Neuron (in vitro differentiated cells): ENCODE results near the gene ATG4B.
A peak's percentile ranks its signal among the peaks of the same experiment; 100 is the strongest.

Experiments
- H2AFZ ChIP-seq: one replicate; pipeline ENCODE4 v1.6.1; 2013; ENCODE audit warnings: low read depth, mild to moderate bottlenecking, inconsistent platforms, low read length, moderate library complexity
- H3K27me3 ChIP-seq: one replicate; pipeline ENCODE4 v1.6.1; 2013; ENCODE audit warnings: low read length; ENCODE audit not compliant: insufficient read depth
- H3K36me3 ChIP-seq: one replicate; pipeline ENCODE4 v1.6.1; 2013; ENCODE audit warnings: low read length; ENCODE audit not compliant: insufficient read depth
- H3K4me1 ChIP-seq: one replicate; pipeline ENCODE4 v1.6.1; 2013; ENCODE audit warnings: low read length; ENCODE audit not compliant: insufficient read depth
- H3K4me3 ChIP-seq: 2 replicates; pipeline ENCODE4 v1.5.1; 2013; ENCODE audit warnings: mild to moderate bottlenecking, low read length, moderate library complexity
- H3K9me3 ChIP-seq: one replicate; pipeline ENCODE4 v1.6.1; 2013; ENCODE audit warnings: low read length

ATG4B gene

DNA sequence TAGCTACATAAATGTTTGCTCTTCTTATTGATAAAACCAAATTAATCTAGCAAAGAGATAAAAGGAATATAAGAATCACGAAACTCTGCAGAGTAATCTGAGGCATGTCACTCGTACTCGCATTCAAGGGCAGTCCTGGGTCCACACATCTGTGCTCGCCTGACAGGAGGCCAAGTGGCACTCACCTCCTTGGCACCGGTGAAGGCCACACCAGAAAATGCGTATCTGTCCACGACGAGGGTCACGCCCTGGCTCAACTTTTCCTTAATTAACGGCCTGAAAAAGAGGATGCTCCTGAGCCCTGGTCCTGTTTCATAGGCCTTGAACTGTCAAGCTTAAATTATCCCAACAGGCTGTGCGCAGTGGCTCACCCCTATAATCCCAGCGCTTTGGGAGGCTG, 42.6 kb downstream of the ATG4B start:
- H3K27me3 ChIP-seq = no peaks in the 10 kb centered on the region
- H3K9me3 ChIP-seq = no peaks in the 10 kb centered on the region
- peaks cover 90% of the 10 kb centered on the region for H3K36me3 ChIP-seq
- no peak overlapping the region for H2AFZ ChIP-seq
- no peak overlapping the region for H3K4me3 ChIP-seq
- no peaks in the 10 kb centered on the region for H3K4me1 ChIP-seq

DNA sequence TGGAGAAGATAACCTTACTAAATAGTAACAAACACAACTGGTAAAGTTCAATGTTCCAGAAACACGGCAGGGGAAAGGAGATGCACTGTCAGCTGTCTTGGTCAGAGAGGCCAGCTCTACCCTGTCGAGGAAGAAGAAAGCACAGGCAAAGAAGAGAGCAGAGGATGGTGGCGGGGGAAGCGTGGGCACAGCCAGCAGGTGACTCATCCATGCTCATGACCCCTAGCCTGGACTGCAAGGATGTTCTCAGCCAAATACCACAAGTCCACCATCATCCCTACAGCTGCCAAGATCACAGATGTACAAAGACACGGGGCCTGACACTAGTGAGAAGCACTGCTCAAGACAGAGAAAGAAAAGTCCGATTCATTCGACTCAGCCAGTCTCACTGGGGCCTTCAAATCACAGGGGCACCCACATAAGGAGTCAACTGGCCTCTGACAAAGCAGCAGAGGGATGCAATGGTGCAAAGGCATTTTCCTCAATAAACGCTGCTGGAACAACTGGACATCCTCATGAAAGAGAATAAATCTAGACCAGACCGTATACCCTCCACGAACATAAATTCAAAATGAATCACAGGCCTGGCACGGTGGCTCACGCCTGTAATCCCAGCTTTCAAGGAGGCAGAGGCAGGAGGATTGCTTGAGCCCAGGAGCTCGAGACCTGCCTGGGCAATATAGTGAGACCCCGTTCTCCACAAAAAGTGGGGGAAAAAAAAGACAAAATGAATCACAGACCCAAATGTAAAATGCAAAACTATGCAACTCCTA, 43.5 kb downstream of the ATG4B start:
- Histone ChIP-seq H3K27me3 (no peaks in the 10 kb centered on the region), H3K4me3 (no peak overlapping the region), H2AFZ (no peak overlapping the region), H3K36me3 (peaks cover 84% of the 10 kb centered on the region), H3K4me1 (peaks cover 8% of the 10 kb centered on the region), H3K9me3 (no peaks in the 10 kb centered on the region)

DNA sequence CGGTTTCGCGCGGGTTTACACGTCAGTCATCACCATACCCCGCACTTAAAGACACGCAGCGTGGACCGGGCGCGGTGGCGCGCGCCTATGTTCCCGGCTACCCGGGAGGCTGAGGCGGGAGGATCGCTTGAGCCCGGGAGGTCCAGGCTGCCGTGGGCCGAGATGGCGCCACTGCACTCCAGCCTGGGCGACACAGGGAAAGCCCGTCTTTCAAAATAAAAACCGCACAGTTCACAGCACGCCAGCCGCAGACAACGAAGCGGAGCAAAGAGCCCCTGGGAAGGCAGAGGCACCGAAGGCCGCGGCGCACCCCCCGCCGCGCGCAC, 48.8 kb downstream of the ATG4B start:
- H3K27me3 ChIP-seq = no peaks in the 10 kb centered on the region
- H3K36me3 ChIP-seq = peaks cover 49% of the 10 kb centered on the region
- peak overlapping the region; percentile 89 for H3K4me3 ChIP-seq
- peak overlapping the region; percentile 85 for H2AFZ ChIP-seq
- H3K4me1 ChIP-seq = peaks cover 18% of the 10 kb centered on the region
- no peaks in the 10 kb centered on the region for H3K9me3 ChIP-seq

DNA sequence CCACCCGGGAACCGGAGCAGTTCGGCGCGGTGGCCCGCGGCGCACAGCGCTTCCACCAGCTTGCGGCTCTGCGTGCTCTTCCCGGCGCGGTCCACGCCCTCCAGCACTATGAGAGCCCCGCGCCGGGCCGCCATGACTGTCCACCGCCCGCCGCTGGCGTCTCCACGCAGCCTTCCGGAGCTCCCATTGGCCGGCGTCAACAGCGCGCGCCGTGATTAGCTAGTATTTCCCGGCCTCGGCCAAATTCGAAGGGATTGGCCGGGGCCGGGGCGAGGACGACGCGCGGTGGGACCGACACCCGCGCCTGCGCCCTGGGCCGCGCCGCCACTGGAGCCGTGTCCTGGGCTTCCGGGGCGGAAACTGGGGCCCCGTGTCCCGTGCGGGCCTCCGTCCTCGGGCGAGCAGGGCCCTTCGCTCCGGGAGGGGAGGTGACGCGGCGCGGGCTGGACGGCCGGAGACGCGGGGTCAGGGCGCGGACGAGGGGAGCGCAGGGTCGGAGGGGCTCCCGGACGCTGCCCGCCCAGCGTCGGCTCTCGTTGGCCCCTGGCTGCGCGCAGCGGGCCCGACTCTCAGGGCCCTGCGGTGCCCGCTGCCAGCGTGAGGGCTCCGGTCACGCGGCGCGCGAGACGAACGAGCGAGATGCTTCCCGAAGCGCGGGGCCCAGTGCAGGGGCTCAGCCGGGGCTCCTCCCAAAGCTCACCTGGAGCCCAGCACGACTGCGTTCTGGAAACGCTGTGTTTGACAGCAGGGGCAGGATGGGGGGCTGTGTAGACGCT, 49.3 kb downstream of the ATG4B start, which contains the start of gene DTYMK:
DTYMK (minus strand) TSS at position 166 of the 776 bp plus-strand sequence; CDS start at position 134, 32 bp downstream.
- peak within 1 kb of the TSS; percentile 85 for H2AFZ ChIP-seq
- peaks cover 49% of the 10 kb centered on the region for H3K36me3 ChIP-seq
- no peaks in the 10 kb centered on the region for H3K9me3 ChIP-seq
- peaks cover 18% of the 10 kb centered on the region for H3K4me1 ChIP-seq
- no peaks in the 10 kb centered on the region for H3K27me3 ChIP-seq
- peak within 1 kb of the TSS; percentile 89 for H3K4me3 ChIP-seq

DNA sequence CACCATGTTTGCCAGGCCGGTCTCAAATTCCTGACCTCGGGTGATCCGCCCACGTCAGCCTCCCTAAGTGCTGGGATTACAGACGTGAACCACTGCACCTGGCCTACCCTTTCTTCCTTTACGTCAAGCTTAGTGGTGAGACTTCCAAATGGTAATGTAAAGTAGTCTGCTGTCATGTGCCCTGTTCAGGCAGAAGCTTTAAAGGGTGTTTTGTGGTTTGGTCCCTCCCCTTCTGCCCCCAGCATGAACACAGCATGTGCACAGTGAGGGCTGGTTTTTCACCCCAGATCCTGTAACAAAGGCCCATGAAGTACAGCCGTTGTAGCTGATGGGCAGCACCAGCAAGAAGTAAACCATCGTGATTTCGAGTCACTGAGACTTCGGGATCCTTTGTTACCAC, 51.8 kb downstream of the ATG4B start:
- H3K27me3 ChIP-seq = no peaks in the 10 kb centered on the region
- peaks cover 18% of the 10 kb centered on the region for H3K4me1 ChIP-seq
- H2AFZ ChIP-seq = no peak overlapping the region
- peaks cover 34% of the 10 kb centered on the region for H3K36me3 ChIP-seq
- H3K4me3 ChIP-seq = no peak overlapping the region
- no peaks in the 10 kb centered on the region for H3K9me3 ChIP-seq

DNA sequence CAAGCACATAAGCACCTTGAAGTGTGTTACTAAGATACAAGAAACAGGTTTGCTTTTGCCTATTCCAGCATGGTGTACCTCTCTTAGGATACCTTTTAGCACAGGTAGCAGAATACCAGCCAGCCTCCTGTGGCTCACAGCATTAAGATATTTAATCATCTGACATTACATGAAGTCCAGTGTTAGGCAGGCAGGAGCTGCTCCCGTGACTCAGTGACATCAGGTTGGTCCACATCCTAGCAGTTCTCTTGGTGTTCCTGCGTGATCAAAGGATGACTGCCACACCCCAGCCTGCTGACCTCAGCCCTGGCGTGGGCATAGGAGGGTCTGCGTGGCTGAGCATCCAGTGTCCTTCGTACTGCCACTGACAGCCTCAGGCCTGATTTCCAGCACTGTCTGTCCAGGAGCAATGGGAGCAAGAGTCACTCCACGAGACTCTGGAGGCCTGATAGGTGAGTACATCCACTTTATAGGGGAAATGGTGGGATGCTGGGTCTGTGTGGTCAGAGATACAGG, 52.8 kb downstream of the ATG4B start:
- Histone ChIP-seq H3K27me3 (no peaks in the 10 kb centered on the region), H2AFZ (no peak overlapping the region), H3K4me1 (peaks cover 17% of the 10 kb centered on the region), H3K9me3 (no peaks in the 10 kb centered on the region), H3K4me3 (no peak overlapping the region), H3K36me3 (peaks cover 30% of the 10 kb centered on the region)

DNA sequence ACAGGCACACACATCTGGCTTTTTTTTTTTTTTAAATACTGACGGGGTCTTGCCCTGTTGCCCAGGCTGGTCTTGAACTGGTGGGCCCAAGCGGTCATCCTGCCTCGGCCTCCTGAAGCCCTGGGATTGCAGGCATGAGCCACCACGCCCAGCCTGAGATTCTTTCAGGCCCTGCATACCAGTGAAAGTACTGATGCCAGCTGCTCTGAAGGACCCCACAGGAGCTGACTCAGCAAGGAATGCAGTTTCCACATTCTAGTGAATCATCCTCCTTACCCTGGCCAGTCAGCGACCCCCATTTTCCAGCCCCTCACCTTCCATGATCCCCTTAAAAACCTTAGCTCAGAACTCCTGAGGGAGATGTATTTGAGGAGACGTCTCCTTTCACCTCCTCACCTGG, 55.0 kb downstream of the ATG4B start:
- H3K4me3 ChIP-seq = no peak overlapping the region
- H3K36me3 ChIP-seq = peaks cover 30% of the 10 kb centered on the region
- H3K27me3 ChIP-seq = no peaks in the 10 kb centered on the region
- H2AFZ ChIP-seq = no peak overlapping the region
- peaks cover 8% of the 10 kb centered on the region for H3K4me1 ChIP-seq
- H3K9me3 ChIP-seq = no peaks in the 10 kb centered on the region

DNA sequence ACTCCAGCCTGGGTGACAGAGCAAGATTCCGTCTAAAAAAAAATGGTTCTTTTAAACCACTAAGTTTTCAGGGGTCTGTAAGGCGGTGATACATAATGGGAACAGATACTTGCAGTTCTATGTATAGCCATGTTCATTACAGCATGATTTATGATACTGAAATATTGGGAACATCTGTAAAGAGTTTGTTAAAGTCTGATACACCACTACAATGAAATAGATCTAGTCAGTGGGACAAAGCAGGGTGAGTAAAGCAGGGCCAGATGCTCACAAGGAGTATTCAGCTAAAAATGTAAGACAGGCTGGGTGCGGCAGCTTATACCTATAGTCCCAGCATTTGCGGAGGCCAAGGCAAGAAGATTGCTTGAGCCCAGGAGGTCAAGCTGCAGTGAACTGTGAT, 58.2 kb downstream of the ATG4B start:
- Histone ChIP-seq H3K9me3 (no peaks in the 10 kb centered on the region), H2AFZ (no peak overlapping the region), H3K27me3 (no peaks in the 10 kb centered on the region), H3K4me3 (no peak overlapping the region), H3K36me3 (peaks cover 17% of the 10 kb centered on the region), H3K4me1 (no peaks in the 10 kb centered on the region)

DNA sequence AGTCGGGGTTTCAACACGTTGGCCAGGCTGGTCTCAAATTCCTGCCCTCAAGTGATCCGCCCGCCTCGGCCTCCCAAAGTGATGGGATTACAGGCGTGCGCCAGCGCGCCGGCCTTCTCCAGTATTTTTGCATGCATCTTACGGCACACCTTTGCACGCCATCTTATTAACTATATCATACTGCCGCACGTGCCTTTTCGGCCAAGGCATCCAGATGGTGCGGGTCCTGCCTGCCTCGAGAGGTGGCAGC, 63.6 kb downstream of the ATG4B start:
- Histone ChIP-seq H2AFZ (peak overlapping the region; percentile 53), H3K4me3 (peak overlapping the region; percentile 87), H3K36me3 (peaks cover 20% of the 10 kb centered on the region), H3K9me3 (peaks cover 9% of the 10 kb centered on the region), H3K27me3 (no peaks in the 10 kb centered on the region), H3K4me1 (peaks cover 8% of the 10 kb centered on the region)

DNA sequence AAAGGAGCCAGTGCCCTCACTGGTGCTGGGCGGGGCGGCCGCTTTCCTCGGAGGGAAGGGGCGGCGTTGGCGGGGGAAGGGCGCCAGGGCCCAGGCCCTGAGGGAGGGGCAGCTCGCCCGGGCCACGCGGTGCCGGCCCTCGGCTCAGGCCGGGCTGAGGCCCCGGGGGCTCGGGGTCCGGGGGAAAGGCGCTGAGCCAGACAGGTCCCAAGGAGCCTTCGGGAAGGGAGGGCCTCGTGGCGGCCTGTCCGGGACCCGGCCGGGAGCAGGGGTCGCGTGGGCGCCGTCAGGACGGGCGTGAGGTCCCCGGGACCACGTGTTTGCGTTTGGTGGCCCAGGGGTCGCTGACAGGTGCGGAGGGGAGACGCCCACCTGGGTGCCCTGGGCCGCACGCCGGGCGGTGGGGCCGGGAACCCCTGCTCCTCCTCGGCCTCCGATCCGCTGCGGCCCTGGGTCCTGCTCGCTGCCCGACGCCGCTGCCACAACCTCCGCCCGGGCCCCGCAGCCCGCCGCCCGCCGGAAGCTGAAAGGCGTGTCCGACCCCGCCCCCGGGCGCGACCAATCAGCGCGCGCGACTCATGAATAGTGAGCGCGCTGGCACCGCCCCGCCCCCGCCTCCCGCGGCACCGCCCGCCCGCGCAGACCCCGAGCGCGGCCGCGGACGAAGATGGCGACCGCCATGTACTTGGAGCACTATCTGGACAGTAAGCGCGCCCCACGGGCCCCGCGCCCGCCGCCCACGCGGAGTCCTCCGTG, 64.1 kb downstream of the ATG4B start, which contains the start of gene ING5:
ING5 (plus strand) TSS at position 641 of the 756 bp plus-strand sequence; CDS start at position 668, 27 bp downstream.
- H2AFZ ChIP-seq = peak within 1 kb of the TSS; percentile 53
- H3K27me3 ChIP-seq = no peaks in the 10 kb centered on the region
- peaks cover 10% of the 10 kb centered on the region for H3K9me3 ChIP-seq
- H3K4me1 ChIP-seq = peaks cover 8% of the 10 kb centered on the region
- H3K36me3 ChIP-seq = peaks cover 25% of the 10 kb centered on the region
- H3K4me3 ChIP-seq = peak within 1 kb of the TSS; percentile 87

DNA sequence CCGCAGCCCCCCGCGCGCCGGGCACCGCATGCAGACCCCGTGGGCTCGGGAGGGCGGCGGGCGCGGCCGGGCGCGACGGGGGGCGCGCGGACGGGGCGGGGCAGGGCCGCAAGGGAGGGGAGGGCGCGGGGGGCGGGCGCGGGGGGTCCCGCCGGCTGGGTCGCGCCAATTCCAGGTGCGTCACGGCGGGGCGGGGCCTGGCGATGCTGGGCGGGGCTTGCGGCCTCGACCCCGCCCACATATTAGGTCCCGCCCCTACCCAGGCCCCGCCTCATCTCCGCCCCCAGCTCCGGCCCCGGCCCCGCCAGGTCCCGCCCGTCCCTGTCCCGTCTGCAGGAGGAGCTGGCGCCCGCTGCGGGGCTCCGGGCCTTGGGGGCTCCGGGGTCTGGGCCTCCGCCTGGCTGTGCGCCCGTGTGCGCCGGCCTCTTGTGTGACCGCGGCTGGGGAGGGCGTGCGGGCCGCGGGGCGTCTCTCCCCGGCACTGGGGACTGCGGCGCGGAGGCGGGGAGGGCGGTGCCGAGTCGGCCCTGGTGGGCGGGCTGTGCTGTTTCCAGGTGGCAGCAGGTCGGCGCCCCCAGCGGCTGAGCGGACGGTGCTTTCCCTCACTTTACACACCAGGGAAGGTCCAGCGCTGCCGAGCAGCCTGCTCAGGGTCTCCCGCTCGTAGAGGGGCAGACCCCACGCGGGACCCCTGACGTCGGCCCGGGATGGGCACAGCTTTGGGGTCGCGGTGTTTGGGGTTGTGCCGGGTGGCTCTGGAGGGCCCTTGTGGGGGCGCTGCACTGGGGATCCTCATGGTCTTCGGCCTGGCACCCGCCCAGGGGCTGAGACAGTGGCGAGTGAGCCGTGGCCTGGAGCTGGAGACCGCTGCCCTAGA, 64.9 kb downstream of the ATG4B start:
- H3K27me3 ChIP-seq = no peaks in the 10 kb centered on the region
- peaks cover 15% of the 10 kb centered on the region for H3K9me3 ChIP-seq
- peaks cover 8% of the 10 kb centered on the region for H3K4me1 ChIP-seq
- peaks cover 27% of the 10 kb centered on the region for H3K36me3 ChIP-seq
- H3K4me3 ChIP-seq = peak overlapping the region; percentile 87
- peak overlapping the region; percentile 53 for H2AFZ ChIP-seq

DNA sequence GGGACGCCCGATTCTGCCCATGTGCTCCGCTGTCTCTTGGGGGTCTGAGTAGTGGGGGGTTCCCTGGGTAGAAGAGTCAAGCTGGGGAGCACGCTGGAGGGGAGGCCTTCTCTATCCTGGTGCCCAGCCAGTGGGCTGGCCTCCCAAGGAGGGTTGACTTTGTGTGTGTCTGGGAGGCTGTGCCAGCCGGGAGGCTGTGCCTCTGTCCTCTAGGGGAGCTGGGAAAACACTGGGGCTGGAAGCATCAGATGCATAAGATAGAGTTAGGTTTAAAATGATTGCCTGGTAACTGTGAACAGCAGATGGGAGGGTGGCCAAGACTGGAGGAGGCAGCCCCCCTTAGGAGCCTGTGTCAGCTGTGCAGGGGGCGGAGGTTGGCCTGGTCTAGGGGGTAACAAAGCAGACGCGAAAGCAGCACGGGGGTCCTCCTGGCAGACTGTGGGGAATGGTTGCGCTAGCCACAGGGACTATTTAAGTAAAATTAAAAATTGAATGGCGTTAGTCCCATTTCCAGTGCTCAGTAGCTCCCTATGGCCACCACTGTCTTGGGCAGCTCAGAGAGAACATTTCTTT, 65.6 kb downstream of the ATG4B start:
- peak overlapping the region; percentile 87 for H3K4me3 ChIP-seq
- peaks cover 16% of the 10 kb centered on the region for H3K9me3 ChIP-seq
- H3K4me1 ChIP-seq = peaks cover 8% of the 10 kb centered on the region
- peaks cover 33% of the 10 kb centered on the region for H3K36me3 ChIP-seq
- H3K27me3 ChIP-seq = no peaks in the 10 kb centered on the region
- H2AFZ ChIP-seq = no peak overlapping the region
